GM12878 (cell line): ENCODE data around the gene BSPRY. TPM values are rescaled to one million over a fixed set of nuclear protein-coding genes. Genes with fewer than 3 reads are reported as not detected.

Experiments
- ATAC-seq: fragments of 200-7000 bp; cut with Tn5 transposase; 3 replicates; pipeline ENCODE4 v1.9.1; 2020; ENCODE audit warnings: mild to moderate bottlenecking, moderate library complexity
- BruUV-seq: library from RNA; stranded (reverse); fragments of 400-500 nt; replicated peaks from 2 replicates; lab custom pipeline; 2021; lab: Mats Ljungman, UMichigan
- CTCF ChIA-PET: fragments of 300-600 bp; sonication (Branson Sonifier 250); formaldehyde crosslinking; extraction: SDS; loops from one replicate; lab custom pipeline; 2021; ENCODE audit warnings: inconsistent platforms; lab: Yijun Ruan, JAX
- POLR2A ChIA-PET: fragments of 350-600 bp; formaldehyde crosslinking; extraction: SDS; loops from one replicate; lab custom pipeline; 2021; ENCODE audit warnings: inconsistent platforms; lab: Charles Lee
- RAD21 ChIA-PET: fragments of 300-600 bp; sonication (Branson Sonifier 250); formaldehyde crosslinking; loops from one replicate; lab custom pipeline; 2023; ENCODE audit warnings: antibody characterized with exemption; ENCODE audit not compliant: unreplicated experiment; lab: Charles Lee
- SMC1A ChIA-PET: fragments of 300-600 bp; sonication (Branson Sonifier 250); formaldehyde crosslinking; loops from one replicate; lab custom pipeline; 2023; ENCODE audit not compliant: unreplicated experiment, uncharacterized antibody; lab: Charles Lee
- DNase-seq: peaks from one replicate; pipeline ENCODE4 v3.0.0-alpha.2; 2011; ENCODE audit warnings: low read depth, low spot score
- FAIRE-seq: peaks from 3 replicates; lab custom pipeline; 2011; peaks lifted over from hg19 to GRCh38; lab: Jason Lieb, UNC
- H2AFZ ChIP-seq: 2 replicates; pipeline ENCODE4 v1.6.0; 2011; ENCODE audit warnings: low read depth, low read length, control low read depth; ENCODE audit not compliant: control insufficient read depth
- H3K27ac ChIP-seq: 2 replicates; pipeline ENCODE4 v1.5.1; 2011; ENCODE audit warnings: control low read depth; ENCODE audit not compliant: control insufficient read depth, insufficient read depth
- H3K27me3 ChIP-seq, 2 experiments: replicated peaks in 1 of 2; 2 replicates each; pipeline versions ENCODE4 v1.6.0 to v1.6.1; 2011; ENCODE audit warnings: low read length in 1 of 2; ENCODE audit not compliant: control insufficient read depth in 2 of 2, insufficient read depth in 2 of 2
- H3K36me3 ChIP-seq, 2 experiments: 2 replicates each; pipeline ENCODE4 v1.5.1; 2011; ENCODE audit warnings: low read length in 1 of 2; ENCODE audit not compliant: control insufficient read depth in 2 of 2, insufficient read depth in 2 of 2
- H3K4me1 ChIP-seq: 2 replicates; pipeline ENCODE4 v1.6.1; 2011; ENCODE audit warnings: mild to moderate bottlenecking, low read length, moderate library complexity, mixed read lengths; ENCODE audit not compliant: control insufficient read depth, insufficient read depth
- H3K4me2 ChIP-seq: 2 replicates; pipeline ENCODE4 v1.6.0; 2011; ENCODE audit warnings: control low read depth; ENCODE audit not compliant: control insufficient read depth, insufficient read depth
- H3K4me3 ChIP-seq: fragments of 200-600 bp; sonication (generic); 2 replicates; pipeline ENCODE4 v1.5.1; 2016
- H3K79me2 ChIP-seq: 2 replicates; pipeline ENCODE4 v1.6.0; 2011; ENCODE audit warnings: low read length; ENCODE audit not compliant: control insufficient read depth, insufficient read depth
- H3K9ac ChIP-seq: 2 replicates; pipeline ENCODE4 v1.8.0; 2011; ENCODE audit warnings: low read length, control low read depth, mixed read lengths; ENCODE audit not compliant: control insufficient read depth, insufficient read depth
- H3K9me3 ChIP-seq: replicated peaks from 3 replicates; pipeline ENCODE4 v1.5.1; 2011; ENCODE audit warnings: mild to moderate bottlenecking, low read length; ENCODE audit not compliant: control insufficient read depth, insufficient read depth
- H4K20me1 ChIP-seq: 2 replicates; pipeline ENCODE4 v1.6.0; 2011; ENCODE audit not compliant: control insufficient read depth, insufficient read depth
- CHD1 ChIP-seq: IDR thresholded peaks from 2 replicates; pipeline ENCODE4 v1.6.1; 2012; ENCODE audit warnings: low read depth, low read length, improper control_type of control experiment
- EP300 ChIP-seq, 2 experiments: fragments of 150-350 bp in 1 of 2; IDR thresholded peaks; 2 replicates each; pipeline ENCODE4 v1.6.1; 2011 to 2012; ENCODE audit warnings: low read depth in 2 of 2, low read length in 2 of 2, borderline replicate concordance in 1 of 2, improper control_type of control experiment in 1 of 2, inconsistent platforms in 1 of 2; ENCODE audit not compliant: control insufficient read depth in 1 of 2
- HDAC2 ChIP-seq: fragments of 200-600 bp; sonication (generic); IDR thresholded peaks from 2 replicates; pipeline ENCODE4 v1.6.1; 2017
- IKZF1 ChIP-seq: fragments of 450-650 bp; conservative IDR thresholded peaks from 2 replicates; pipeline ENCODE4 v1.6.1; 2017; ENCODE audit warnings: antibody characterized with exemption, mild to moderate bottlenecking
- SMARCA5 ChIP-seq: fragments of 450-650 bp; IDR thresholded peaks from 2 replicates; pipeline ENCODE4 v1.6.1; 2017; ENCODE audit warnings: mild to moderate bottlenecking
- YBX1 ChIP-seq: fragments of 450-650 bp; IDR thresholded peaks from 2 replicates; pipeline ENCODE4 v1.6.1; 2016; ENCODE audit warnings: antibody characterized with exemption
- ZNF207 ChIP-seq: fragments of 450-650 bp; IDR thresholded peaks from 2 replicates; pipeline ENCODE4 v1.6.1; 2014; ENCODE audit warnings: antibody characterized with exemption, mild to moderate bottlenecking, borderline replicate concordance
- WGBS: methylation state at CpG from one replicate; pipeline ENCODE4 v1.1.6; 2016; ENCODE audit warnings: low lambda C conversion rate; ENCODE audit not compliant: insufficient replicate concordance, insufficient coverage; ENCODE audit errors: missing lambda C conversion rate; 5-methylcytosine and 5-hydroxymethylcytosine counted together
- in situ Hi-C: fragments of 300-500 bp; cut with MboI; formaldehyde crosslinking; loops from 9 replicates; pipeline ENCODE4 v1.14.3; 2018; ENCODE audit warnings: mixed read lengths
- intact Hi-C: fragments of 100-400 bp; cut with micrococcal nuclease; formaldehyde crosslinking; loops from one replicate; pipeline ENCODE4 v1.14.2; 2022; ENCODE audit not compliant: unreplicated experiment
- polyA plus RNA-seq, 11 experiments: library from polyadenylated mRNA; depleted of rRNA in 4 of 11; unstranded in 6 of 11; stranded (reverse) in 5 of 11; fragments of >200 nt; fragmentation: Nextera tagmentation in 4 of 11; fragmentation: Illumina TruSeq in 1 of 11; extraction: Ambion mirVana in 4 of 11; extraction: Trizol in 1 of 11; gene quantifications; 1 replicate in 1 of 11; 2 replicates in 10 of 11; pipeline versions ENCODE4 v1.2.1 to v1.2.3, GENCODE V29; 2011 to 2016; ENCODE audit warnings: inconsistent platforms in 2 of 11, missing spikeins in 2 of 11, low read depth in 1 of 11
- total RNA-seq, 4 experiments: library from RNA; depleted of rRNA in 3 of 4; stranded (reverse); fragments of >200 nt in 3 of 4; fragmentation: Illumina TruSeq in 1 of 4; extraction: Trizol in 1 of 4; gene quantifications; 2 replicates each; pipeline versions ENCODE4 v1.2.1 to v1.2.3, GENCODE V29; 2013 to 2021

The BSPRY gene
- total and polyA plus RNA-seq, 10 of the 15 experiments (the other 5 are each of a cell fraction or from before 2014, with no cell fraction given) = 0.45 to 6.3 (median 4.1) TPM

DNA sequence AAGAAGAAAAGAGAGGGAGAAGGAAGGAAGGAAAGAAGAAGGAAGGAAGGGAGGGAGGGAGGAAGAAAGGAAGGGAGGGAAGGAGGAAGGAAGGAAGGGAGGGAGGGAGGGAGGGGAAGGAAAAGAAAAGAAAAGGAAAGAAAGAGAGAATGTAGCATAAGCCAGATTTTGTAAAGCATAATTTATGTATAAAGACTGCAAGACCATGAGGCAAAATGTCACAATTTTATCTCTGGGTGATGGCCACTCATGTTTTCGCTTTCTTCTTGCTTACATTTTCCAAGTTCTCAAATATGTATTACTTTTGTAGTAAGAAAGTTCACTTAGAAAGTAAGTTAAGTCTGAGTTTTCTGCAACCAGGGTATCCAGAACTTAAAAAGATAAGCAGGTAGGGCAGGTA lies 42.8 kb upstream of the BSPRY start:
- FAIRE-seq (no peak), ATAC-seq (no peak)
- Histone ChIP-seq H3K4me1 (no peaks in the 10 kb centered on the region), H3K79me2 (no peaks in the 10 kb centered on the region), H3K4me2 (no peak overlapping the region), H2AFZ (no peak overlapping the region), H3K9me3 (no peaks in the 10 kb centered on the region), H3K36me3 (no peaks in the 10 kb centered on the region)
- CTCF ChIA-PET = interaction anchor here (0.6 kb wide), 1 partner anchor 201 kb away, joined by 3 read pairs; no protein-coding TSS in a partner anchor
- 4% methylated on average over 1 of the region's 1 CpG for WGBS
- RAD21 ChIA-PET = no interaction called here
- intact Hi-C loops = no loop called here
- POLR2A ChIA-PET = no interaction called here
- no peak for TF ChIP-seq IKZF1
- TF ChIP-seq, all 136 proteins: peak for 0
- BruUV-seq = no TSS peak
- in situ Hi-C loops = no loop called here
- Histone ChIP-seq H4K20me1 (no peaks in the 10 kb centered on the region), H3K27ac (no peak overlapping the region), H3K27me3 (no peaks in the 10 kb centered on the region), H3K4me3 (no peak overlapping the region), H3K9ac (no peak overlapping the region)
- SMC1A ChIA-PET = no interaction called here
- no peak for DNase-seq

DNA sequence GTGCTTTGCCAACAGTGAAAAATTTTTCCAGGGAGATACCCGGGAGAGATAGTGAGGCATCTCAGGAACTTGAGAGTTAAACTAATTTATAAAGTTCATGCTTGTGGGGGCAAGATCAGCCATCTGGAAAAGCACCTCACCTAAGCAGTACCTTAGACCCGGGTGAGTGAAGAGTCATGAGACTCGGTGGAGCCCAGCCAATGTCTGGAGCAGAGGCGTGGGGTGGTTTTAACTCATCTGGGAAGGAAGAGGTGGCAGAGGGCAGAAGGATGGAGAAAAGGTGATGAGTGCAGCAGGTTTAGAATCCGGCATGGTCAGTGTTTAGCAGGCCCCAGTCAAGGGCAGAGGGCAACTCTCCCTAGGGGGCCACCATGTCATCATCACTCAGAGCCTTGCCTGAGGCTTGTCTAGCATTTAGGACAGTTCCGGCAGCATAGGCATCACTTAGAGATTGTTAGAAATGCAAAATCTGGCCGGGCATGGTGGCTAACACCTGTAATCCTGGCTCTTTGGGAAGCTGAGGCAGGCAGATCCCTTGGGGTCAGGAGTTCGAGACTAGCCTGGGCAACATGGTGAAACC lies 41.9 kb upstream of the BSPRY start:
- intact Hi-C loops (no loop called here), in situ Hi-C loops (no loop called here)
- FAIRE-seq (no peak), DNase-seq (no peak), ATAC-seq (no peak)
- H3K4me2 ChIP-seq = no peak overlapping the region
- H3K36me3 ChIP-seq = no peaks in the 10 kb centered on the region
- H3K27ac ChIP-seq = no peak overlapping the region
- ChIA-PET POLR2A (interaction anchor here (0.6 kb wide), 1 partner anchor 176 kb away, joined by 3 read pairs; no protein-coding TSS in a partner anchor), RAD21 (no interaction called here), SMC1A (interaction anchor here (1.5 to 3.3 kb wide), 3 partner anchors 96 to 350 kb away, joined by 4 to 14 read pairs (median 5); no protein-coding TSS in a partner anchor), CTCF (interaction anchor here (1.7 to 1.9 kb wide), 2 partner anchors 92 to 348 kb away, joined by 5 to 6 read pairs; no protein-coding TSS in a partner anchor)
- no peaks in the 10 kb centered on the region for H3K9me3 ChIP-seq
- H3K4me1 ChIP-seq = no peaks in the 10 kb centered on the region
- no peak overlapping the region for H3K9ac ChIP-seq
- no peaks in the 10 kb centered on the region for H3K79me2 ChIP-seq
- no peaks in the 10 kb centered on the region for H4K20me1 ChIP-seq
- no peak overlapping the region for H2AFZ ChIP-seq
- WGBS = 41% methylated on average over 8 of the region's 8 CpGs
- no TSS peak for BruUV-seq
- no peaks in the 10 kb centered on the region for H3K27me3 ChIP-seq
- no peak overlapping the region for H3K4me3 ChIP-seq
- TF ChIP-seq SMARCA5 (no peak), YBX1 (no peak), HDAC2 (no peak), ZNF207 (no peak), EP300 (IDR thresholded peaks at IDR 0.05; ENCODE audit: borderline replicate concordance in 1 of 2, control insufficient read depth in 1 of 2, low read depth in 2 of 2, low read length in 2 of 2) (no peak), CHD1 (no peak)
